ENCODE data around the gene LONP2. TPM values are rescaled to one million over a fixed set of nuclear protein-coding genes. Genes with fewer than 3 reads are reported as not detected.
"Not testable (repeated sequence)": the region's sequence is repeated elsewhere in the genome, so short reads cannot be mapped to it uniquely, and the experiment has no call there.

Gene LONP2
- total RNA-seq, 1 donor from 2014 or later, result 80.4 TPM

DNA sequence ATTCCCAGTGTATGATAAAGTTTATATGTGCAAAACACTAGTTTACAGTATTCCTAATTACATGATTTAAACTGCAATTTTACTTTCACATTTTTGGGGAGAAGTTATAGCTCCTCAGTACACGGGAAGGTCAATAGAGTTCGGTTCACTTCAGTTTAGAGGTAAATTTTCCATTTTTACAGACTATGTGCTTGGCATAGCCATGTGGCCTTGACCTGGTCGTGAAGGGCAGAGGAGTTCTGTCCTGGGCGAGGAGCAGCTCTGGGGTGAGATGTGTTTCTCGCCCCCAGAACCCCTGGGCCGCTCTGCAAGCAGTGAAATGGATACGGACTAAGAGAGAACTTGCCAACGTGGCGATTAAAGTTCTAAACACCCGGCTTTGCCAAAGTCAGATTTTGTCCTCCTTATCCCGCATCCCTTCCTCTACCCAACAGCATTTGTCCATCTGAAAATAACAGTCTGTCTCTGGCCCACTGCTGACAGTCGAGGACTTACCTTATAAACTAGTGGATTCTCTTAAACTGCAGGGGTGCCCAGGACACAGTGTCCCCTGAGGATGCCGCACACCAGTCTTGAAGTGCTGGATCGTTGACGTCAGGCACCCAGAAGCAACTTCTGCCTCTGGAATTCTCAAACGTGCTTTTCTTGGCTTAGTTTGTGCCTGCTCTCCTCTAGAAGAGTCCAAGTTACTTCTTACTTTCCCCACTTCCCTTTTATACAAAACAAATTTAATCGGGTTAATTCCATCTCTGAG, 142.6 kb downstream of the LONP2 start:
- H3K4me3 Mint-ChIP-seq, result peak overlapping the region; percentile 34
- peaks cover 2% of the 10 kb centered on the region for H3K36me3 Mint-ChIP-seq
- peaks cover under 1% of the 10 kb centered on the region for H3K9me3 Mint-ChIP-seq
- H3K27ac Mint-ChIP-seq, result no peak overlapping the region
- no peak for DNase-seq (ENCODE audit: low spot score in 2 of 2, unreplicated experiment in 2 of 2)
- H3K4me1 Mint-ChIP-seq, result peaks cover 14% of the 10 kb centered on the region
- H3K27me3 Mint-ChIP-seq (ENCODE audit: low read depth), result no peaks in the 10 kb centered on the region
- TF ChIP-seq, protein P1, sequence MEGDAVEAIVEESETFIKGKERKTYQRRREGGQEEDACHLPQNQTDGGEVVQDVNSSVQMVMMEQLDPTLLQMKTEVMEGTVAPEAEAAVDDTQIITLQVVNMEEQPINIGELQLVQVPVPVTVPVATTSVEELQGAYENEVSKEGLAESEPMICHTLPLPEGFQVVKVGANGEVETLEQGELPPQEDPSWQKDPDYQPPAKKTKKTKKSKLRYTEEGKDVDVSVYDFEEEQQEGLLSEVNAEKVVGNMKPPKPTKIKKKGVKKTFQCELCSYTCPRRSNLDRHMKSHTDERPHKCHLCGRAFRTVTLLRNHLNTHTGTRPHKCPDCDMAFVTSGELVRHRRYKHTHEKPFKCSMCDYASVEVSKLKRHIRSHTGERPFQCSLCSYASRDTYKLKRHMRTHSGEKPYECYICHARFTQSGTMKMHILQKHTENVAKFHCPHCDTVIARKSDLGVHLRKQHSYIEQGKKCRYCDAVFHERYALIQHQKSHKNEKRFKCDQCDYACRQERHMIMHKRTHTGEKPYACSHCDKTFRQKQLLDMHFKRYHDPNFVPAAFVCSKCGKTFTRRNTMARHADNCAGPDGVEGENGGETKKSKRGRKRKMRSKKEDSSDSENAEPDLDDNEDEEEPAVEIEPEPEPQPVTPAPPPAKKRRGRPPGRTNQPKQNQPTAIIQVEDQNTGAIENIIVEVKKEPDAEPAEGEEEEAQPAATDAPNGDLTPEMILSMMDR (IDR thresholded peaks at IDR 0.05; ENCODE audit: unreplicated experiment), result no peak

DNA sequence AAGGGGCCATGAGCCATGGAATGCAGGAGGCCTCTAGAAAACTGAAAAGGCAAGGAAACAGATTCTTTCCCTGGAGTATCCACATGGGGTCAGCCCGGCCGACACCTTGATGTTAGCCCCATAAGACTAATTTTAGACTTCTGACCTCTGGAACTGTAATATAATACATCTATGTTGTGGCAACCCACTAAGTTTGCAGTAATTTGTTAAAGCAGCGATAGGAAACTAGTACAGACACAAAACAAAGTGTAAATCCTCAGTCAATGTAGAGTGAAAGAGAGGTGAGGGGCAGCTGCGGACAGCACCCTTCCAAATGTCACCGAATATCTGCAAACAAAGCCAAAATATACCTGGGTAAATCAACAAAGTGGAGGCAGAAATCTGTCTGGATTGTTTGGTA, 148.3 kb downstream of the LONP2 start:
- TF ChIP-seq, protein P1 (IDR thresholded peaks at IDR 0.05; ENCODE audit: unreplicated experiment), result no peak
- Mint-ChIP-seq H3K36me3 (no peaks in the 10 kb centered on the region), H3K27me3 (ENCODE audit: low read depth) (no peaks in the 10 kb centered on the region), H3K9me3 (no peaks in the 10 kb centered on the region), H3K4me3 (no peak overlapping the region), H3K27ac (no peak overlapping the region), H3K4me1 (peaks cover 11% of the 10 kb centered on the region)
- no peak for DNase-seq (ENCODE audit: low spot score in 2 of 2, unreplicated experiment in 2 of 2)

DNA sequence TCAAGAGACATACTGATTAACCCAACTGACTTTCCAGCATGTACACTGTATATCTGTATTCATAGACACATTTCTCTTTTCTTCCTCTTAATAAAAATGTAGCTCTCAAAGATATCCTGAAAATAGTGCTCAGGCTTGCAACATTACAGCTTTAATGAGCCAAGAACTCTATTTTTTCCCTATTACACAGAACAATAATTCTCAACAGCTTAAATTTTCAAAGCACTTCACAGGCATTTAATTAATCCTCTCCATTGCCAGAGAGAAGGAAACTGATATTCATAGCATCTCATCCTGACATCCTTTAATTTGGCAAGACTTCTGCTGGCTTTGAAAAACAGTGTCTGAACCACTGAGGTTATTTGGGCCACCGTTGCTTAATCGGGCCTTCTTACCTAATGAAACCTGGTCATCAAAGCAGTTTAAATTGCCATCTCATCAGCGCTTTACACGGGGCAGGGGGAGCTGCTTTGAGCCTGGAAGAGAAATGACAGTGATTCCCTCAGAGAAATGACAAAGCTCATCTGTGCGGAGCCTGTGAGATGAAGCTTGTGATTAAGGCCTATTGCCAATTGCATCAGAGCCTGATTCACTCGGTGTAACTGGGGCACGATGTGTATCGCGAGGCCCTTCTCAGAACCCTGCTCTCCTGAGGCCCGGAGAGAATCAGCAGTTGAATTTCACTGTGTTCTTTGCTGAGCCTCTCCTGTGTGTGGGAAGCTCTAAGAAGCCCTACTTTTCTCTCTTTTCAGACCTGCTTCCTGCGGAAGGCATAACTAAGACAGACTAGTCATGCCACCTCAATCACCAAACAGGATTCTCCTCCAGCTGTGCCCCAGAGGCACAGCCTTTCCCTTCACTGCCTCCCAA, 149.6 kb downstream of the LONP2 start:
- Mint-ChIP-seq H3K9me3 (no peaks in the 10 kb centered on the region), H3K4me3 (no peak overlapping the region), H3K27ac (peak overlapping the region; percentile 7), H3K36me3 (no peaks in the 10 kb centered on the region), H3K4me1 (peaks cover 11% of the 10 kb centered on the region), H3K27me3 (ENCODE audit: low read depth) (no peaks in the 10 kb centered on the region)
- no peak for DNase-seq (ENCODE audit: low spot score in 2 of 2, unreplicated experiment in 2 of 2)
- TF ChIP-seq, protein P1 (IDR thresholded peaks at IDR 0.05; ENCODE audit: unreplicated experiment), result no peak

DNA sequence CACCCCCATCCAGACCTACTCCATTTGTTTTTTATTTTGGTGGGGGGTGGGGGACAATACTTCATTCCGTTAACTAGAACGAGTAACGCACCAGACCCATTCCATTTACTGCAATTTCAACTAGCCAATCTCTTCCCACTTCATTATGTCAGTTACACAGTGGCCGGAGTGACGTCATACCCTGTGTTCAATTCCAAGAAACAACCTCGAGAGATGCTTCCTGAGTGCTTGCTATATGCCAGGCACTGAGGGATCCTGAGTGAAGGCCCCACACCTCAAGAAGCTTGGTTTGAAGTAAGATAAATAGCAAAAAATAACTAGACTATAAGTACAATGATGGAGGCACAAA, 150.2 kb downstream of the LONP2 start:
- no peak overlapping the region for H3K4me3 Mint-ChIP-seq
- DNase-seq (ENCODE audit: low spot score in 2 of 2, unreplicated experiment in 2 of 2), result no peak
- H3K27me3 Mint-ChIP-seq (ENCODE audit: low read depth), result no peaks in the 10 kb centered on the region
- no peaks in the 10 kb centered on the region for H3K9me3 Mint-ChIP-seq
- no peaks in the 10 kb centered on the region for H3K36me3 Mint-ChIP-seq
- peak overlapping the region; percentile 7 for H3K27ac Mint-ChIP-seq
- peaks cover 11% of the 10 kb centered on the region for H3K4me1 Mint-ChIP-seq
- TF ChIP-seq, protein P1 (IDR thresholded peaks at IDR 0.05; ENCODE audit: unreplicated experiment), result no peak

DNA sequence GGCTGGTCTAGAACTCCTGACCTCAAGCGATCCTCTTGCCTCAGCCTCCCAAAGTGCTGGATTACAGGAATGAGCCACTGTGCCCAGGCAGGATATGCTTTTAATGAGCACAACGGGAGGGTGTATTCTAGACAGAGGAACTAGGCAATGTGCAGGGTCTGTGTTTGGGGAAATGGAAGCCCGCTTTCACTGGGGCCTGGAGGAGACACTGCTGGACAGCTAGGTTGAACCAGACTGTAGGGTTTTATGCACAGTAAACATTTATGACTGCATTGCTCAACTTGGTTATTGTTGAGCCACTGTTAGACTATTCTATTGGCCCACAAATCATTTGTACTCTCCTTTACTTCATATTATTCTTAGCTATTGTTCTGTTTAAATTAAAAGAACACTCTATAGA, 151.3 kb downstream of the LONP2 start:
- DNase-seq (ENCODE audit: low spot score in 2 of 2, unreplicated experiment in 2 of 2), result no peak
- H3K4me3 Mint-ChIP-seq, result no peak overlapping the region
- no peak overlapping the region for H3K27ac Mint-ChIP-seq
- no peaks in the 10 kb centered on the region for H3K36me3 Mint-ChIP-seq
- TF ChIP-seq, protein P1 (IDR thresholded peaks at IDR 0.05; ENCODE audit: unreplicated experiment), result no peak
- H3K4me1 Mint-ChIP-seq, result peaks cover 11% of the 10 kb centered on the region
- no peaks in the 10 kb centered on the region for H3K9me3 Mint-ChIP-seq
- no peaks in the 10 kb centered on the region for H3K27me3 Mint-ChIP-seq (ENCODE audit: low read depth)

DNA sequence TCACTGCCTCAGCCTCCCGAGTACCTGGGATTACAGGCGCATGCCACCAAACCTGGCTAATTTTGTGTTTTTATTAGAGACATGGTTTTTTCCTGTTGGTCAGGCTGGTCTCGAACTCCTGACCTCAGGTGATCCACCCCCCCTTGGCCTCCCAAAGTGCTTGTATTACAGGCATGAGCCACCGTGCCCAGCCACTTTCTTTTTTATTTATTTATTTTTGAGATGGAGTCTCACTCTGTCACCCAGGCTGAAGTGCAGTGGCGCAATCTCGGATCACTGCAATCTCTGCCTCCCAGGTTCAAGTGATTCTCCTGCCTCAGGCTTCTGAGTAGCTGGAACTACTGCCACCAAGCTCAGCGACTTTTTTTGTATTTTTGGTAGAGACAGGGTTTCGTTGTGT, 158.4 kb downstream of the LONP2 start:
- not testable (repeated sequence) for H3K36me3 Mint-ChIP-seq; DNase-seq (ENCODE audit: low spot score in 2 of 2, unreplicated experiment in 2 of 2); H3K27ac Mint-ChIP-seq; H3K4me3 Mint-ChIP-seq; H3K9me3 Mint-ChIP-seq; H3K4me1 Mint-ChIP-seq; H3K27me3 Mint-ChIP-seq (ENCODE audit: low read depth)

All from mesothelial cell of epicardium (in vitro differentiated cells).